ENCODE measurements around the gene GREB1L.

Gene GREB1L

GRCh38 chr18:21449367-21450290 is 207.6 kb downstream of the GREB1L start:
- DNase-seq (ENCODE audit: low spot score) = no peak

- DNase-seq (ENCODE audit: low spot score) = no peak
Observed at GRCh38 chr18:21450503-21450902, 208.5 kb downstream of the GREB1L start.

GRCh38 chr18:21450913-21451312 is 208.9 kb downstream of the GREB1L start:
- no peak for DNase-seq (ENCODE audit: low spot score)

- no peak for DNase-seq (ENCODE audit: low spot score)
Observed at GRCh38 chr18:21451851-21452250, 209.8 kb downstream of the GREB1L start.

- no peak for DNase-seq (ENCODE audit: low spot score)
Observed at GRCh38 chr18:21452276-21452780, 210.3 kb downstream of the GREB1L start.

GRCh38 chr18:21452796-21453510 is 210.9 kb downstream of the GREB1L start:
- DNase-seq (ENCODE audit: low spot score) = no peak

GRCh38 chr18:21453511-21453901 is 211.5 kb downstream of the GREB1L start:
- DNase-seq (ENCODE audit: low spot score) = no peak

GRCh38 chr18:21454725-21455124 is 212.7 kb downstream of the GREB1L start:
- DNase-seq (ENCODE audit: low spot score) = no peak

GRCh38 chr18:21456428-21457178 is 214.6 kb downstream of the GREB1L start:
- DNase-seq (ENCODE audit: low spot score) = no peak

GRCh38 chr18:21457179-21457535 is 215.1 kb downstream of the GREB1L start:
- no peak for DNase-seq (ENCODE audit: low spot score)

- no peak for DNase-seq (ENCODE audit: low spot score)
Observed at GRCh38 chr18:21458310-21458709, 216.3 kb downstream of the GREB1L start.

- DNase-seq (ENCODE audit: low spot score) = no peak
Observed at GRCh38 chr18:21458788-21459187, 216.8 kb downstream of the GREB1L start.

GRCh38 chr18:21459706-21460286 is 217.8 kb downstream of the GREB1L start:
- DNase-seq (ENCODE audit: low spot score) = no peak

- no peak for DNase-seq (ENCODE audit: low spot score)
Observed at GRCh38 chr18:21461460-21461859, 219.4 kb downstream of the GREB1L start.

- no peak for DNase-seq (ENCODE audit: low spot score)
Observed at GRCh38 chr18:21463718-21464117, 221.7 kb downstream of the GREB1L start.

GRCh38 chr18:21468514-21469164 is 226.6 kb downstream of the GREB1L start:
- no peak for DNase-seq (ENCODE audit: low spot score)

- DNase-seq (ENCODE audit: low spot score) = no peak
Observed at GRCh38 chr18:21472741-21473140, 230.7 kb downstream of the GREB1L start.

- DNase-seq (ENCODE audit: low spot score) = no peak
Observed at GRCh38 chr18:21474621-21475020, 232.6 kb downstream of the GREB1L start.

- no peak for DNase-seq (ENCODE audit: low spot score)
Observed at GRCh38 chr18:21479721-21480120, 237.7 kb downstream of the GREB1L start.

GRCh38 chr18:21481739-21482138 is 239.7 kb downstream of the GREB1L start:
- no peak for DNase-seq (ENCODE audit: low spot score)

- no peak for DNase-seq (ENCODE audit: low spot score)
Observed at GRCh38 chr18:21483051-21483450, 241.0 kb downstream of the GREB1L start.
